MCF 10A (cell line): ENCODE data around the gene SREBF2. TPM values are rescaled to one million over a fixed set of nuclear protein-coding genes. Genes with fewer than 3 reads are reported as not detected.
A peak's percentile ranks its signal among the peaks of the same experiment; 100 is the strongest.

Experiments
- BruUV-seq: library from RNA; stranded (reverse); fragments of 400-500 nt; replicated peaks from 2 replicates; lab custom pipeline; 2021; lab: Mats Ljungman, UMichigan
- CTCF ChIA-PET: fragments of 300-600 bp; sonication (Branson Sonifier 250); formaldehyde crosslinking; extraction: SDS; loops from one replicate; lab custom pipeline; 2021; ENCODE audit warnings: antibody characterized with exemption, inconsistent platforms; lab: Yijun Ruan, JAX
- POLR2A ChIA-PET: fragments of 300-600, 350-650 bp; sonication (Branson Sonifier 250); formaldehyde crosslinking; extraction: SDS; loops from one replicate; lab custom pipeline; 2020; ENCODE audit warnings: antibody characterized with exemption, inconsistent platforms; lab: Yijun Ruan, JAX
- DNase-seq: peaks from one replicate; pipeline ENCODE4 v3.0.0-alpha.2; 2018; ENCODE audit not compliant: unreplicated experiment
- H3K27ac Mint-ChIP-seq: one replicate; pipeline ENCODE4 v1.8.0; 2022; ENCODE audit warnings: mild to moderate bottlenecking, low read depth, mixed read lengths; ENCODE audit not compliant: unreplicated experiment
- H3K27me3 Mint-ChIP-seq: one replicate; pipeline ENCODE4 v1.8.0; 2022; ENCODE audit warnings: mixed read lengths; ENCODE audit not compliant: insufficient read depth, unreplicated experiment
- H3K36me3 Mint-ChIP-seq: one replicate; pipeline ENCODE4 v1.8.0; 2022; ENCODE audit warnings: mild to moderate bottlenecking, moderate library complexity, mixed read lengths; ENCODE audit not compliant: insufficient read depth, unreplicated experiment
- H3K4me1 Mint-ChIP-seq: one replicate; pipeline ENCODE4 v1.8.0; 2022; ENCODE audit warnings: mixed read lengths; ENCODE audit not compliant: insufficient read depth, unreplicated experiment
- H3K4me3 Mint-ChIP-seq: one replicate; pipeline ENCODE4 v1.8.0; 2022; ENCODE audit warnings: mild to moderate bottlenecking, moderate library complexity, mixed read lengths; ENCODE audit not compliant: unreplicated experiment
- H3K9me3 Mint-ChIP-seq: one replicate; pipeline ENCODE4 v1.8.0; 2022; ENCODE audit warnings: mixed read lengths; ENCODE audit not compliant: unreplicated experiment
- intact Hi-C: fragments of 100-400 bp; cut with micrococcal nuclease; formaldehyde crosslinking; loops from 2 replicates; pipeline ENCODE4 v1.14.1; 2022
- total RNA-seq: library from RNA; stranded (reverse); gene quantifications from 2 replicates; pipeline ENCODE4 v1.2.3, GENCODE V29; 2022
- TF ChIP-seq, protein P1 (sequence below): fragments of 200-600 bp; IDR thresholded peaks from one replicate; pipeline ENCODE4 v1.8.0; 2022; ENCODE audit warnings: antibody characterized with exemption, mild to moderate bottlenecking; ENCODE audit not compliant: unreplicated experiment

SREBF2 gene
- total RNA-seq, 1 experiment from 2014 or later, result 104 TPM

DNA sequence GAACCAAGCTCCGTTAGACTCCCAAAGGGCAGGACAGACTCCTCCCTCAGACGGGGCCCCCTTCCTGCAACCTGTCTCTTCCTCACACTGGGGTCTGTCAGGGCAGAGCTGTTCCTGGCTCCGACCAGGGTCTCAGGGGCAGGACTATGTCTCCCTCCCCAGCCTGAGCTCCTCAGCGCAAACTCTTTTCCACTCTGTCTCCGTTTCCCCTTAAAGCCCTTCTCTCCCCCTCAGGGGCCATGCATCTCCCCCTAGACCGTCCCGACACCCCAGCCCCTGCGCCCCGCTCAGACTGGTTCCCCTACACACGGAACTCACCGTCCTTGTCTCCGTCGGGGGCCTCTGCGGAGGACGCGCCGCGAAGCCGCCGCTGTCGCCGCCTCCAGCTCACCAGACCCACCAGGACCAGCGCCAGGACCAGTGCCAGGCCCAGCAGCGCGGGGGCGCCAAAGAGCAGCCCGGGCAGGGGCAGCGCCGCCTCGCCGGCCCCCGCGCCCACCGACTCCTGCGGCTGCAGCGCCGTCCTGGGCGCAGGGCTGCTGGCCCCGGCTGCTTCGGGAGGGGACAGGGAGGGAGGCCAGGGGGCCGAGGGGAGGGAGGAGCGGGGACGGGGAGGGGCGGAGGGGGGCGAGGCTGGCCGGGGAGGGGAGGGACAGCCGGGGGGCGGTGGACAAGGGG, 93.0 kb downstream of the SREBF2 start:
- POLR2A ChIA-PET, result interaction anchor here (0.5 to 0.8 kb wide), 2 partner anchors 11 to 218 kb away, joined by 3 to 4 read pairs; no protein-coding TSS in a partner anchor

DNA sequence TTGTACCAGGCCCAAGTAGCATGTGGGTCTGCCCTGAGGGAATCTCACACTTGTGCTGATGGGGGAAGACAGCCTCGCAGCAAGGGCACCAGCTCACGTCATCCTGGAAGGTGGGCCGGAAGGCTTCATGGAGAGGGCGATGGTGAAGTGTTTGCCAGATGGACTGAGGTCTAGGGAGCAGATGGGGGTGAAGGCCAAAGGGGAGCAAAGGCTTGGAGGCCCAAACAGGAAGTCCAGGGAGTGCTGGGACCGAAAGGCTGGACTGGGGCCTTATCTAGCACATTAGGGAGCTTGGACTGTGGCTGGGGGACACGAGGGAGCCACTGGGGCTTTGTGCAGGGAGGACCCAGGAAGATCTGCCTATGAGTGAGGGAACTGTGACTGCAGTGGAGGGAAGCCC, 94.9 kb downstream of the SREBF2 start:
- TF ChIP-seq, protein P1, sequence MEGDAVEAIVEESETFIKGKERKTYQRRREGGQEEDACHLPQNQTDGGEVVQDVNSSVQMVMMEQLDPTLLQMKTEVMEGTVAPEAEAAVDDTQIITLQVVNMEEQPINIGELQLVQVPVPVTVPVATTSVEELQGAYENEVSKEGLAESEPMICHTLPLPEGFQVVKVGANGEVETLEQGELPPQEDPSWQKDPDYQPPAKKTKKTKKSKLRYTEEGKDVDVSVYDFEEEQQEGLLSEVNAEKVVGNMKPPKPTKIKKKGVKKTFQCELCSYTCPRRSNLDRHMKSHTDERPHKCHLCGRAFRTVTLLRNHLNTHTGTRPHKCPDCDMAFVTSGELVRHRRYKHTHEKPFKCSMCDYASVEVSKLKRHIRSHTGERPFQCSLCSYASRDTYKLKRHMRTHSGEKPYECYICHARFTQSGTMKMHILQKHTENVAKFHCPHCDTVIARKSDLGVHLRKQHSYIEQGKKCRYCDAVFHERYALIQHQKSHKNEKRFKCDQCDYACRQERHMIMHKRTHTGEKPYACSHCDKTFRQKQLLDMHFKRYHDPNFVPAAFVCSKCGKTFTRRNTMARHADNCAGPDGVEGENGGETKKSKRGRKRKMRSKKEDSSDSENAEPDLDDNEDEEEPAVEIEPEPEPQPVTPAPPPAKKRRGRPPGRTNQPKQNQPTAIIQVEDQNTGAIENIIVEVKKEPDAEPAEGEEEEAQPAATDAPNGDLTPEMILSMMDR, result no peak
- no TSS peak for BruUV-seq
- DNase-seq, result no peak
- Mint-ChIP-seq H3K4me1 (no peaks in the 10 kb centered on the region), H3K9me3 (no peaks in the 10 kb centered on the region), H3K36me3 (no peaks in the 10 kb centered on the region), H3K4me3 (no peak overlapping the region), H3K27ac (no peak overlapping the region), H3K27me3 (peaks cover 11% of the 10 kb centered on the region)
- intact Hi-C loops, result no loop called here
- ChIA-PET CTCF (interaction anchor here (1.4 kb wide), 1 partner anchor 16 kb away, joined by 4 read pairs; no protein-coding TSS in a partner anchor), POLR2A (no interaction called here)

More for the DNA sequence above, 93.0 kb downstream of the SREBF2 start:
- H3K4me1 Mint-ChIP-seq, result no peaks in the 10 kb centered on the region
- H3K36me3 Mint-ChIP-seq, result no peaks in the 10 kb centered on the region
- H3K27ac Mint-ChIP-seq, result no peak overlapping the region
- BruUV-seq, result no TSS peak
- H3K4me3 Mint-ChIP-seq, result no peak overlapping the region
- peak; percentile 37 for DNase-seq
- intact Hi-C loops, result no loop called here
- H3K9me3 Mint-ChIP-seq, result no peaks in the 10 kb centered on the region
- CTCF ChIA-PET, result interaction anchor here (0.7 to 1.7 kb wide), 6 partner anchors 12 to 603 kb away, joined by 3 to 6 read pairs (median 4); no protein-coding TSS in a partner anchor
- TF ChIP-seq, protein P1, result peak; percentile 60
- H3K27me3 Mint-ChIP-seq, result peaks cover 11% of the 10 kb centered on the region

DNA sequence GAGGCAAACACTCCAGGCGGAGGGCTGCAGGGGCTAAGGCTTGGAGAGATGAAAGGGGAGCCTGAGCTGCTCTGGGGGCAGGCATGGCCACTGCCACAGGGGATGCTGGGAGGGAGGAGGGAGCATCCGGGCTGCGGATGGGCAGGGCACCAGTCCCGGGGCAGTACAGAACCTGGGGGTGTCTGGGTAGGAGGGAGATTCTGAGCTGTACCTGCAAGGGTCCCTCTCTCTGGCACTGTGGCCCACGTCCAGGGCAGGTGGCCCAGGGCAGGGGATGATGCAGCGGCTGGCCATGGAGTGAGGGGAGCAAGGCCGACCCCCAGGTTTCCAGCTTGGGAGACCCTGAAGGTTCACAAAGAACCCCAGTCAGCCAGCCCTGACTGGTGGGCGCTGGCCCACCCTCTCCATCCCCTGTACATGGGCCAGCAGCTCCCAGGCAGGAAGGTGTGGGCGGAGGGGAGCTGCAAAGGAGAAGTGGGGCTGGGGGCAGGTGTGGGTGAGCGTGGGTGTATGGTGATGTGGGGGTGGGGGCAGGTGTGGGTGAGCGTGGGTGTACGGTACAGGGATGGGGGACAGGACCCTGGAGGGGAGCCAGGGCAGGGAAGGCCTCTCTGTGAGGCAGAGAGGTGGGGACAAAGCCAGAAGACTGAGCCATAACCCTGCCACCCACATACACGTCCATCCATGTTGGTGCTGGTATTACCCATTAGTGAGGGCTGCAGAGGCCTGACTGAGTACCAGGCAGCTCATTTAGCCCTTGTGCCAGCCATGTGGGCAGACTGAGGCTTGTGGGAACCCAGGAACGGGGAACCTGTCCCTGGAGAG, 95.9 kb downstream of the SREBF2 start:
- CTCF ChIA-PET, result no interaction called here
- Mint-ChIP-seq H3K9me3 (no peaks in the 10 kb centered on the region), H3K4me1 (no peaks in the 10 kb centered on the region), H3K4me3 (no peak overlapping the region), H3K27ac (no peak overlapping the region), H3K27me3 (peaks cover 11% of the 10 kb centered on the region), H3K36me3 (no peaks in the 10 kb centered on the region)
- TF ChIP-seq, protein P1, result no peak
- no TSS peak for BruUV-seq
- POLR2A ChIA-PET, result no interaction called here
- intact Hi-C loops, result no loop called here
- DNase-seq, result no peak

DNA sequence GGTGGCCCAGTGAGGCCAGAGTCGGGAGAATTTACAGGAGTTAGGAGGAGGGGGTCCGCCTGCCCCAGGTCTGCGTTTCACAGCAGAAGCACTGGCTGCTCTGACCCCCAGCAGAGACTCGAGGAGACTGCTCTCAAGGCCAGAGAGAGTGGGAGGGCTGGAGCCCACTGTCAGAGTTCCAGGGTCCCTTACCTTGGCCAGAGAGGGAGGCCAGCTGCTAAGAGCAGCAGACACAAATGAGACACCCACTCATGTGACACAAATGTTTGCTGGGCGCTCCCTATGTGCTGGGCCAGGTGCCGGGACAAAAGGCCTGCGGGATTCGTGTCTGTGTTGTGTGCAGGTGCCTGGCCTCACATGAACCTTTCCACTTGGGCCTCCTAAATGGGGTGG, 96.5 kb downstream of the SREBF2 start:
- Mint-ChIP-seq H3K4me3 (no peak overlapping the region), H3K27ac (no peak overlapping the region), H3K9me3 (no peaks in the 10 kb centered on the region), H3K4me1 (no peaks in the 10 kb centered on the region), H3K36me3 (no peaks in the 10 kb centered on the region), H3K27me3 (peaks cover 11% of the 10 kb centered on the region)
- POLR2A ChIA-PET, result no interaction called here
- TF ChIP-seq, protein P1, result no peak
- intact Hi-C loops, result no loop called here
- no peak for DNase-seq
- CTCF ChIA-PET, result no interaction called here
- no TSS peak for BruUV-seq
